CD8-positive, alpha-beta memory T cell (primary cell): ENCODE data around the gene LRRC74B. TPM values are rescaled to one million over a fixed set of nuclear protein-coding genes. Genes with fewer than 3 reads are reported as not detected.
A peak's percentile ranks its signal among the peaks of the same experiment; 100 is the strongest.
"Not testable (repeated sequence)": the region's sequence is repeated elsewhere in the genome, so short reads cannot be mapped to it uniquely, and the experiment has no call there.

Source experiments
- CTCF ChIA-PET: fragments of 350-600 bp; sonication (Branson Sonifier 250); formaldehyde crosslinking; loops from one replicate; lab custom pipeline; 2021; ENCODE audit warnings: antibody characterized with exemption; lab: Charles Lee
- POLR2A ChIA-PET: fragments of 350-600 bp; sonication (Branson Sonifier 250); formaldehyde crosslinking; loops from one replicate; lab custom pipeline; 2021; ENCODE audit warnings: antibody characterized with exemption; lab: Charles Lee
- DNase-seq, 5 donors: peaks; one replicate each; pipeline versions ENCODE4 v3.0.0 to v3.0.0-alpha.2; 2020 to 2022; ENCODE audit warnings: mixed read lengths in 1 of 5
- H3K27ac ChIP-seq: one replicate; pipeline ENCODE4 v1.7.0; 2013; ENCODE audit warnings: low read depth, mild to moderate bottlenecking, low read length, moderate library complexity
- H3K27me3 ChIP-seq: 2 replicates; pipeline ENCODE4 v1.7.0; 2013; ENCODE audit warnings: low read length, mild to moderate bottlenecking; ENCODE audit not compliant: insufficient read depth, poor library complexity, severe bottlenecking
- H3K36me3 ChIP-seq: 2 replicates; pipeline ENCODE4 v1.7.0; 2013; ENCODE audit warnings: mild to moderate bottlenecking, low read length, moderate library complexity; ENCODE audit not compliant: insufficient read depth
- H3K4me1 ChIP-seq: 2 replicates; pipeline ENCODE4 v1.7.0; 2013; ENCODE audit warnings: mild to moderate bottlenecking, low read length, moderate library complexity; ENCODE audit not compliant: insufficient read depth
- H3K4me3 ChIP-seq: 2 replicates; pipeline ENCODE4 v1.7.0; 2013; ENCODE audit warnings: mild to moderate bottlenecking, low read length
- H3K9me3 ChIP-seq: 2 replicates; pipeline ENCODE4 v1.7.0; 2013; ENCODE audit warnings: mild to moderate bottlenecking, low read length
- H3K27ac Mint-ChIP-seq, 8 donors: one replicate each; pipeline ENCODE4 v1.8.0; 2020 to 2021; ENCODE audit warnings: mixed read lengths in 8 of 8, mild to moderate bottlenecking in 6 of 8, inconsistent platforms in 3 of 8, moderate library complexity in 3 of 8
- H3K27me3 Mint-ChIP-seq, 2 donors: one replicate each; pipeline ENCODE4 v1.8.0; 2020 to 2021; ENCODE audit warnings: mixed read lengths in 2 of 2, mild to moderate bottlenecking in 1 of 2, moderate library complexity in 1 of 2
- H3K36me3 Mint-ChIP-seq, 3 donors: one replicate each; pipeline ENCODE4 v1.8.0; 2020 to 2021; ENCODE audit warnings: mixed read lengths in 3 of 3, inconsistent platforms in 1 of 3, mild to moderate bottlenecking in 1 of 3
- H3K4me1 Mint-ChIP-seq, 3 donors: one replicate each; pipeline ENCODE4 v1.8.0; 2020 to 2021; ENCODE audit warnings: mixed read lengths in 3 of 3, inconsistent platforms in 1 of 3, mild to moderate bottlenecking in 1 of 3
- H3K4me3 Mint-ChIP-seq, 7 donors: one replicate each; pipeline ENCODE4 v1.8.0; 2020 to 2021; ENCODE audit warnings: mixed read lengths in 7 of 7, mild to moderate bottlenecking in 6 of 7, moderate library complexity in 4 of 7, inconsistent platforms in 2 of 7
- H3K9me3 Mint-ChIP-seq, 5 donors: one replicate each; pipeline ENCODE4 v1.8.0; 2020 to 2022; ENCODE audit warnings: mixed read lengths in 5 of 5, mild to moderate bottlenecking in 3 of 5, moderate library complexity in 2 of 5, inconsistent platforms in 1 of 5
- polyA plus RNA-seq: library from polyadenylated mRNA; unstranded; fragments of 300-500 nt; fragmentation: Illumina TruSeq; gene quantifications from one replicate; pipeline ENCODE4 v1.2.3, GENCODE V29; 2021
- total RNA-seq, 2 experiments: library from RNA; stranded (reverse); gene quantifications; one replicate each; pipeline ENCODE4 v1.2.3, GENCODE V29; 2021

The LRRC74B gene
- total and polyA plus RNA-seq, 3 experiments from 2014 or later = not detected

DNA sequence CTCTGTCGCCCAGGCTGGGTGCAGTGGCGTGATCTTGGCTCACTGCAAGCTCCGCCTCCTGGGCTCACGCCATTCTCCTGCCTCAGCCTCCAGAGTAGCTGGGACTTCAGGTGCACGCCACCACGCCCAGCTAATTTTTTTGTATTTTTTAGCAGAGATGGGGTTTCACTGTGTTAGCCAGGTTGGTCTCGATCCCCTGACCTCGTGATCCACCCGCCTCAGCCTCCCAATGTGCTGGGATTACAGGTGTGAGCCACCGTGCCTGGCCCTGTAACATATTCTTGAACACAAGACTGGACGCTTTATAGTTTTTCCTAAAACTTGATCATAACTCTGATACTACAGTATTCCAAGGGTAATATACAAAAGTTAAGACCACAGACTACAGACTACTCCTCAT is 45.5 kb downstream of the LRRC74B start:
- H3K4me3 ChIP-seq, H3K4me1 ChIP-seq, H3K4me3 Mint-ChIP-seq, POLR2A ChIA-PET, DNase-seq, H3K36me3 ChIP-seq, H3K4me1 Mint-ChIP-seq, H3K9me3 Mint-ChIP-seq, H3K27ac ChIP-seq, H3K27me3 ChIP-seq, H3K36me3 Mint-ChIP-seq, H3K27ac Mint-ChIP-seq, H3K9me3 ChIP-seq, H3K27me3 Mint-ChIP-seq: not testable (repeated sequence)
- CTCF ChIA-PET = interaction anchor here (1.0 kb wide), 1 partner anchor 11 kb away, joined by 3 read pairs; no protein-coding TSS in a partner anchor

DNA sequence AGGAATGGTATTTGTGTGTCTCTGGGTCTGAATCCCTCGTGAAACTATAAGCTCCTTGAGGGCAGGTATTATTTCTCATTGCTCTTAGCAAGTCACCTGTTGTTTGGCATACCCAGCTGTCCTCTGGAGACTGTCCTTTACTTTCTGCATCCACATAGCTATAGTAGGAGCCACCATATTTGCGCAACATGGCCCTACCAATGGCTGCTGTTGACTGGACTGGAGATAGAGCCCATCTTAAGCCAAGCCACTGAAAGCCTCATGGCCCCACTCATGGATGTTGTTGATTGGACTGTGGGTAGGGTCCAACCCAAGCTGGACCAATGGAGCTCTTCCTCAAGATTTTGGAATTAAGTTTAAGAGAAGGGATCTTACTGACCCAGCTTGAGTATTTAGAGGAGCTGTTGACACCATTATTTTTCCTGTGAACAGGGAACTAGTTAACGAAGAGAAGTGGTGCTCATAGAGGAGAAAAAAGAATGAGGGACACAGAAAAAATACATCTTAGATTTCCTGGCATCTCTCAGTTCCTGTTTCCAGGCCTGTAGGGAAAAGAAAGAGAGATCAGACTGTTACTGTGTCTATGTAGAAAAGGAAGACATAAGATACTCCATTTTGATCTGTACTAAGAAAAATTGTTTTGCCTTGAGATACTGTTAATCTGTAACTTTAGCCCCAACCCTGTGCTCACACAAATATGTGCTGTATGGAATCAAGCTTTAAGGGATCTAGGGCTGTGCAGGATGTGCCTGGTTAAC is 47.2 kb downstream of the LRRC74B start:
- Histone ChIP-seq H3K9me3 (no peaks in the 10 kb centered on the region), H3K4me3 (no peak overlapping the region), H3K36me3 (no peaks in the 10 kb centered on the region), H3K27ac (no peak overlapping the region), H3K27me3 (no peaks in the 10 kb centered on the region), H3K4me1 (no peaks in the 10 kb centered on the region)
- ChIA-PET POLR2A (no interaction called here), CTCF (no interaction called here)
- H3K4me1 Mint-ChIP-seq = no peaks in the 10 kb centered on the region
- H3K27me3 Mint-ChIP-seq = peaks cover 4 to 11% of the 10 kb centered on the region in 2 donors
- H3K36me3 Mint-ChIP-seq = no peaks in the 10 kb centered on the region
- no peak overlapping the region for H3K27ac Mint-ChIP-seq
- no peak for DNase-seq
- no peak overlapping the region for H3K4me3 Mint-ChIP-seq
- H3K9me3 Mint-ChIP-seq = no peaks in the 10 kb centered on the region

DNA sequence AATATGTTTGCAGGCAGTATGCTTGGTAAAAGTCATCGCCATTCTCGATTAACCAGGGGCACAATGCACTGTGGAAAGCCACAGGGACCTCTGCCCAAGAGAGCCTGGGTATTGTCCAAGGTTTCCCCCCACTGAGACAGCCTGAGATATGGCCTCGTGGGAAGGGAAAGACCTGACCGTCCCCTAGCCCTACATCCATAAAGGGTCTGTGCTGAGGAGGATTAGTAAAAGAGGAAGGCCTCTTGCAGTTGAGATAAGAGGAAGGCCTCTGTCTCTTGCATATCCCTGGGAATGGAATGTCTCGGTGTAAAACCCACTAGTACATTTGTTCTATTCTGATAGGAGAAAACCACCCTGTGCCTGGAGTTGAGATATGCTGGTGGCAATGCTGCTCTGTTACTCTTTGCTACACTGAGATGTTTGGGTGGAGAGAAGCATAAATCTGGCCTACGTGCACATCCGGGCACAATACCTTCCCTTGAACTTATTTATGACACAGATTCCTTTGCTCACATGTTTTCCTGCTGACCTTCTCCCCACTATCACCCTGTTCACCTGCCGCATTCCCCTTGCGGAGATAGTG is 47.9 kb downstream of the LRRC74B start:
- H3K4me3 ChIP-seq, H3K9me3 ChIP-seq, H3K9me3 Mint-ChIP-seq, H3K36me3 ChIP-seq, POLR2A ChIA-PET, CTCF ChIA-PET, H3K4me3 Mint-ChIP-seq, H3K4me1 Mint-ChIP-seq, H3K4me1 ChIP-seq, H3K27me3 ChIP-seq, H3K27ac Mint-ChIP-seq, DNase-seq, H3K27ac ChIP-seq, H3K36me3 Mint-ChIP-seq: not testable (repeated sequence)
- peaks cover 8 to 15% of the 10 kb centered on the region in 2 donors for H3K27me3 Mint-ChIP-seq

DNA sequence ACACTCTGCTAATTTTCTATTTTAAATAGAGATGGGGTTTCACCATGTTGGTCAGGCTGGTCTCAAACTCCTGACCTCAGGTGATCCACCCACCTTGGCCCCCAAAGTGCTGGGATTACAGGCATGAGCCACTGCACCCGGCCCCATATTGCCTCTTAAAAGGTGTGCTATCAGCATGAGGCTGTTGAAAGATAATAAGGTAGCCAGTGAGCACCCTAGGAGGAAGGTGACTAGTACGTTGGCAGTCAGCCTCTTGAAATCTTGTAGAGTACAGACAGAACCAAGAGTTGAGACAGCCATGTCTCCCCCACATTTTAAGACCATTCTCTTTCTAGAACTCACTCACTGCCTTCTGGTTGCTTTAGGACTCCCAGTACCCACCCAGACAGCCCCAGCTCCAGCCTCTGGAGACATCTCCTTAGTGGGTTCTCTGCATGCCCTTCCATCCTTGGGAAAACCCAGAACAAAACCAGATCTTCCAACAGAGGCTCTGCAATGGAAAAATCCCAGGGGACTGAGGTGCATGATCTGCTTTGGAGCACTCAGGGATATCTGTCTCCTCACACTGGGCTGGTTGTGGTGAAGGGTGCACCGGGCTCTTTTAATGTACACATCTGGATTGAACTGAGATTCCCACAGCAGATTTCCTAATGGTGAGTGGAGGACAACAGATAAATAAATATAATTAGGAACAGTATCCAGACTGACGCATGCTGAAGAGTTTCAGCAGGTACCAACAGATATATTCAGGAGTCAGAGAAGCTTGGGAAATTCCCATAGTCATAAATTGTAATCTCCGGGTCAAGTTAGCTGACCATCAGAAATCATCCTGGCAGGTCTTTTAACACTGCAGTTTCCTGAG is 49.4 kb downstream of the LRRC74B start:
- Histone ChIP-seq H3K4me1 (no peaks in the 10 kb centered on the region), H3K27ac (no peak overlapping the region), H3K9me3 (no peaks in the 10 kb centered on the region), H3K4me3 (no peak overlapping the region), H3K27me3 (no peaks in the 10 kb centered on the region), H3K36me3 (no peaks in the 10 kb centered on the region)
- no peaks in the 10 kb centered on the region for H3K36me3 Mint-ChIP-seq
- no peaks in the 10 kb centered on the region for H3K9me3 Mint-ChIP-seq
- ChIA-PET POLR2A (no interaction called here), CTCF (no interaction called here)
- H3K4me3 Mint-ChIP-seq = no peak overlapping the region
- peaks cover 13 to 22% of the 10 kb centered on the region in 2 donors for H3K27me3 Mint-ChIP-seq
- no peak for DNase-seq
- no peaks in the 10 kb centered on the region for H3K4me1 Mint-ChIP-seq
- H3K27ac Mint-ChIP-seq = no peak overlapping the region

DNA sequence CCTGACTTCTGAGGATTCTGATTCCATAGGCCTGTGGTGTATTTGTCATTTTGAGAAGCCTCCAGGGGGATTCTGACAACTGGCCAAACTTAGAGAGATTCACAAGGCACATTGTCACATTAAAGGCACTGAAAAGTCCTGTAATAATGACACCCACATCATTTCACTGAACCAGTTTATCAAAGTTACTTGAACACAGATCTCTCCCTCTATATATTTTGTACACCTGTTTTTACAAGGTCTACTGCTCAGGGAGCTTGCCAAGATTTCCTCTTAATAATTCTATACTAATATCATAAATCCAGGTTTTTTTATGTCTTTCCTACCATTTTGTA is 50.0 kb downstream of the LRRC74B start:
- no peak overlapping the region for H3K4me3 Mint-ChIP-seq
- ChIA-PET POLR2A (no interaction called here), CTCF (no interaction called here)
- no peaks in the 10 kb centered on the region for H3K4me1 ChIP-seq
- H3K27me3 ChIP-seq = no peaks in the 10 kb centered on the region
- no peak for DNase-seq
- no peaks in the 10 kb centered on the region for H3K9me3 ChIP-seq
- H3K36me3 ChIP-seq = no peaks in the 10 kb centered on the region
- no peaks in the 10 kb centered on the region for H3K9me3 Mint-ChIP-seq
- H3K36me3 Mint-ChIP-seq = no peaks in the 10 kb centered on the region
- H3K27ac ChIP-seq = no peak overlapping the region
- no peak overlapping the region for H3K27ac Mint-ChIP-seq
- H3K27me3 Mint-ChIP-seq = peaks cover 13 to 23% of the 10 kb centered on the region in 2 donors
- no peak overlapping the region for H3K4me3 ChIP-seq
- H3K4me1 Mint-ChIP-seq = no peaks in the 10 kb centered on the region

DNA sequence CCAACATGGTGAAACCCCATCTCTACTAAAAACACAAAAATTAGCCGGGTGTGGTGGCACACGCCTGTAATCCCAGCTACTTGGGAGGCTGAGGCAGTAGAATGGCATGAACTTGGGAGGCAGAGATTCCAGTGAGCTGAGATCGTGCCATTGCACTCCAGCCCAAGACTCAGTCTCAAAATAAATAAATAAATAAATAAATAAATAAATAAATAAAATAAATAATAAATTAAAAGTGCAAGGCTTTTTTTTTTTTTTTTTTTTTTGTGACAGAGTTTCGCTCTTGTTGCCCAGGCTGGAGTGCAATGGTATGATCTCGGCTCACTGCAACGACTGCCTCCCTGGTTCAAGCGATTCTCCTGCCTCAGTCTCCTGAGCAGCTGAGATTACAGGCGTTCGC is 51.1 kb downstream of the LRRC74B start:
- H3K4me1 Mint-ChIP-seq, POLR2A ChIA-PET, H3K4me1 ChIP-seq, H3K4me3 ChIP-seq, H3K36me3 ChIP-seq, H3K9me3 ChIP-seq, H3K27ac ChIP-seq, H3K9me3 Mint-ChIP-seq, H3K27ac Mint-ChIP-seq, H3K27me3 ChIP-seq, CTCF ChIA-PET, DNase-seq, H3K36me3 Mint-ChIP-seq, H3K4me3 Mint-ChIP-seq: not testable (repeated sequence)
- H3K27me3 Mint-ChIP-seq = peaks cover 14 to 29% of the 10 kb centered on the region in 2 donors

DNA sequence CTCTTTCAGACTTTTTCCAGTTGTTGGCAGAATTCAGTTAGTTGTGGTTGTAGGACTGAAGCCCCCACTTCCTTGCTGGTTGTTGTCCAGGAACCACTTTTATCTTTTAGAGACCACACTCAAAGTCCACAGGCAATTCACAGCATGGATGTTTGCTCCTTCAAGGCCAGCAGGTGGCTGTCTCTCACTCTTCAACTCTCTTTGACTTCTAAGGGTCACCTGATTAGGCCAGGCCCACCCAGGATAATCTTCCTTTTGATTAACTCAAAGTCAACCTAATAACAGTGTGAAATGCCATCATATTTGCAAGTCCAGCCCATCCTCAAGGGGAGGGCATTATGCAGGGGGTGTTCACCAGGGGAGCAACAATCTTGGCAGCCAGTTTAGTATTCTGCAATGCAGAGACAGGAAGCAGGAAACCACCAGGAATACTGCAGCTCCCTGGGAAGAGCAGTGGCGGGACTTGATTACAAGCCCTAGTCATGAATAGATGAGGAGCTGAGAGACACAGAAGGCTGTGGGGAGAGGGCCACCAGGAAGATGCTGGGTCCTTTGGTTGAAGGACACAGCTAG is 52.4 kb downstream of the LRRC74B start:
- CTCF ChIA-PET = no interaction called here
- Histone ChIP-seq H3K4me1 (no peaks in the 10 kb centered on the region), H3K27ac (no peak overlapping the region), H3K27me3 (no peaks in the 10 kb centered on the region), H3K9me3 (no peaks in the 10 kb centered on the region), H3K36me3 (no peaks in the 10 kb centered on the region), H3K4me3 (no peak overlapping the region)
- DNase-seq = no peak
- Mint-ChIP-seq H3K36me3 (no peaks in the 10 kb centered on the region), H3K4me1 (peaks cover 4 to 10% (median 8%) of the 10 kb centered on the region in 3 donors), H3K4me3 (peak overlapping the region in 1 of 7 donors; percentile 10), H3K27me3 (peaks cover 15 to 37% of the 10 kb centered on the region in 2 donors), H3K27ac (no peak overlapping the region), H3K9me3 (no peaks in the 10 kb centered on the region)
- POLR2A ChIA-PET = no interaction called here

DNA sequence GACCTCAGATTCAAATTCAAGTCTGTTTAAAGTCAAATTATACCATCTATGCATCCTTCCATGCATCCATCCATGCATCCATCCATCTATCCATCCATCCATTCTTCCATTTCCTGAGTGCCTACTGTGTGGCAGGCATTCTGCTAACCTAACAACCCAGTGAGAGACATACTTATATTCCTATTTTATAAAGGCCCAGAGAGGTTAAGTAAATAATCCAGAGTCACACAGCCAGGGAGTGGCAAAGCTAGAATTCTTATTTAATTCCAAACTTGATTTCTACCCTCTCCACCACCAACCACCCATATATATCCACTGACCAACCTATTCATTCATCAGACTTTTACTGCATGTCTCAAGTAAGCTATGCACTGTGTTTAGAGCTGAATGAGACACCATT is 53.8 kb downstream of the LRRC74B start:
- ChIA-PET CTCF (no interaction called here), POLR2A (no interaction called here)
- H3K4me3 Mint-ChIP-seq = no peak overlapping the region

More for the DNA sequence above, 53.8 kb downstream of the LRRC74B start:
- Histone ChIP-seq H3K4me3 (no peak overlapping the region), H3K27ac (no peak overlapping the region), H3K4me1 (no peaks in the 10 kb centered on the region), H3K36me3 (no peaks in the 10 kb centered on the region), H3K27me3 (no peaks in the 10 kb centered on the region), H3K9me3 (no peaks in the 10 kb centered on the region)
- peaks cover 17 to 42% of the 10 kb centered on the region in 2 donors for H3K27me3 Mint-ChIP-seq
- H3K9me3 Mint-ChIP-seq = no peaks in the 10 kb centered on the region
- DNase-seq = no peak
- peaks cover 4 to 11% (median 8%) of the 10 kb centered on the region in 3 donors for H3K4me1 Mint-ChIP-seq
- H3K27ac Mint-ChIP-seq = no peak overlapping the region
- no peaks in the 10 kb centered on the region for H3K36me3 Mint-ChIP-seq
